NCI-H2227 (cell line): Measurements from ENCODE around the gene CNTN6.

Experiments
- DNase-seq: peaks from one replicate; lab custom pipeline; 2025; ENCODE audit not compliant: unreplicated experiment; lab: John Stamatoyannopoulos, UW

The CNTN6 gene

GRCh38 chr3:1092771-1093170, at the start of gene CNTN6:
CNTN6 (plus strand) TSS chr3:1093024; CDS start chr3:1148009, 54,985 bp downstream.
- no peak for DNase-seq

DNA sequence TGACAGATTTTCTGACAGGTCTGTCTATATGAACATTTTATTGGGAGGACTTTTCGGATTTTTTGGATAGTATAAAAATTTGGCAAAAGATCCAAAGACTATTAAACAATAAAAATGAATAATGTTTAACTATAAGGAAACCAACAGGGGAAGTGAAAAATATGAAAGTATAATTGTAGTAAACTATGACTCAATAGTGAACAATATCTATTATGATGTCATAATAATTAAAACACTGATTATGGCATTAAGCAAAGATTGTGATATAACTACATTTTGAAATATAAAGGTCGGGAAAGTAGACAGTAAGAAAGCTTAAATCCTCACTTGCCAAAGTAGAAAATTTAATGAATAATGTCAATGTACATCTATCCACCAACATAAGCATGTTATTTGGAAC, 44.3 kb upstream of the CNTN6 start:
- DNase-seq: no peak

DNA sequence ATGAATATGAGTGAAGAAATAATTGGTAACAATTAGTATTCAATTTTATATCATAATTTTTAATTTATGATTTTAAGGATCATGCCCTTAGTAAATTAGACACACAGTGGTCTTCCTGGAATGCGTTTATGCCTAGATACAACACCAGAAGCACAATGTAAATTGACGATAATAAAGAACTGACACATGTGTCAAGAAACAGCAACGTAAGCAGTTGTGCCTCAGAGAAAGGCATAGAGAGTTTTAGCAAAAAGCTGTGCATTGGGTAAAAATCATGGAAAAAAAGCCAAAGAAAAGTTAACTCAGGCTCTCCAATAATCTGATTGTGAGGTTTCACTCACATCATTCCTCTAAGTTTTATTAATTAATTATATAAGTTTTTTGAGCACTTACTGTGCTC, 37.0 kb upstream of the CNTN6 start:
- no peak for DNase-seq

GRCh38 chr3:1056744-1057143, 36.1 kb upstream of the CNTN6 start:
- no peak for DNase-seq

- DNase-seq: no peak
These were observed 35.4 kb upstream of the CNTN6 start for GRCh38 chr3:1057436-1057835.

- no peak for DNase-seq
These were observed 23.8 kb upstream of the CNTN6 start for GRCh38 chr3:1068985-1069384.

DNA sequence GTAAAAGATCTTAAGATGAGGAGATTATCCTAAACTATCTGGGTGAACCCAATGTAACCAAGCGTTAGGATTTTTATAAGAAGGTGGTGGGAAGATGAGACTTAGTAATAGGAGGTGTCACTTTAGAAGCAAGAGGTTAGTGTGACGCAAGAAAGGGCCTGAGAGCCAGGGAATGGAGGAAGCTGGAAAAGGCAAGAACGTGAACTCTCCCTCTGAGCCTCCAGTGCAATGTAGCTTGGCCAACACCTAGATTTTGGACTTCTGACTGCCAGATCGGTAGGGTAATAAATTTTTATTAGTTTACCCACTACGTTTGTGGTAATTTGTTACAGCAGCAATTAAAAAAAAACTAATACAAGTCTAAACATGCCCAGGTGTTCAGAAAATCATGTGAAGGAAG, 20.8 kb upstream of the CNTN6 start:
- DNase-seq: no peak

DNA sequence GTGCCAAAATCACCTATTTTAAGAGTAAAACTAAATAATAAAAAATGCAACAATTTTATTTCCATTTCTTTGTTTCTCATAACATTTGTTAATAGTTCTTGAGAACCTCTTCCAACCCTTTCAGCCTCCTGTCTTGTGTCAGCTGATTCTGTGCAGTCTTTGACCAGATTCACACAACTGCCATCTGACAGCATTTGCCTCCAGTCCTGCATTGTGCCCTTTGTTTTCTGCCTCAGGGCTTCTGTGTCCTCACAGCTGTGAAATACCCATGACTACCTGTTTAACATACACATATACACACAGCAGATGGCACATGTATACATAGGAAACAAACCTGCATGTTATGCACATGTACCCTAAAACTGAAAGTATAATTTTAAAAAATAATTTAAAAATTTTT, 13.2 kb upstream of the CNTN6 start:
- DNase-seq: no peak

- DNase-seq: no peak
These were observed 10.7 kb upstream of the CNTN6 start for GRCh38 chr3:1082108-1082507.

- DNase-seq: no peak
These were observed 5.7 kb upstream of the CNTN6 start for GRCh38 chr3:1087066-1087560.

- no peak for DNase-seq
These were observed 4.3 kb upstream of the CNTN6 start for GRCh38 chr3:1088503-1088902.

- no peak for DNase-seq
These were observed 1.5 kb upstream of the CNTN6 start for GRCh38 chr3:1091286-1091685.

- DNase-seq: no peak
These were observed 763 bp upstream of the CNTN6 start for GRCh38 chr3:1092061-1092460.

DNA sequence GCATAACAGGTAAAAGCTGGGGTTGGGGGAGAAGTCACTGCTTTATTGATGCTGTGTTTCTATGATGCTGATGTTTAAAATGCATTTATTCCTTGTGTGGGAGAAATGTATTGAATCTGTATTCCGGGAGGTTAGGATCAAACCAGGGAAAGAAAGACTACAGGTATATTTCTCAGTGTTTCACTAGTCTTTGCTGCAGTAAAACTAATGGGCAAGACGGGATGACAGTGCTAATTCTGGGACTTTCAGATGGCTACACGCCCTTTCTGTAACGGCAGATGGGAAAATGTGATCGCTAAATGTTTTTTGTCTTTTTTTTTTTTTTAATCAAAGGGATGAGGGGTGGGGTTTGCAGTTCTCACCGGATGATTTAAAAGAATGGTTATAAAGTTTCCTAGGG, 393 bp downstream of the CNTN6 start:
- DNase-seq: no peak

DNA sequence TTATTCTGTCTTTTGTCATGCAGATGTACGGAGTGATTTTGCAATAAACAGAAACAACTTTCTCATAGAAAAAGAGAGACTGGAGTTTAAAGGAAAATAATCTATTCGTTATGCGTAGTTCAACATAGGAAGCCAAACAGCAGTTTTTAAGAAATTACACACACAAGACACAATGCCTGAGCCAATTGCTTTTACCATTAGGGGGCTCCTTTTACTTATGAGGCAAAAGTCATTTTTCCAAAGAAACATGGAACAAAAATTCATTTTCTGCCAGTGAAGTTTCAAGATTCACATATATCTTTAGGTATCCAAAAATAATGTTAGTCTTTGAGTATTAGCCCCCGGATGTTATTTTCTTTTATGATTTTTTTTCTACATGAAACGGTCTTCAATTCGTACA, 10.7 kb downstream of the CNTN6 start:
- no peak for DNase-seq

DNA sequence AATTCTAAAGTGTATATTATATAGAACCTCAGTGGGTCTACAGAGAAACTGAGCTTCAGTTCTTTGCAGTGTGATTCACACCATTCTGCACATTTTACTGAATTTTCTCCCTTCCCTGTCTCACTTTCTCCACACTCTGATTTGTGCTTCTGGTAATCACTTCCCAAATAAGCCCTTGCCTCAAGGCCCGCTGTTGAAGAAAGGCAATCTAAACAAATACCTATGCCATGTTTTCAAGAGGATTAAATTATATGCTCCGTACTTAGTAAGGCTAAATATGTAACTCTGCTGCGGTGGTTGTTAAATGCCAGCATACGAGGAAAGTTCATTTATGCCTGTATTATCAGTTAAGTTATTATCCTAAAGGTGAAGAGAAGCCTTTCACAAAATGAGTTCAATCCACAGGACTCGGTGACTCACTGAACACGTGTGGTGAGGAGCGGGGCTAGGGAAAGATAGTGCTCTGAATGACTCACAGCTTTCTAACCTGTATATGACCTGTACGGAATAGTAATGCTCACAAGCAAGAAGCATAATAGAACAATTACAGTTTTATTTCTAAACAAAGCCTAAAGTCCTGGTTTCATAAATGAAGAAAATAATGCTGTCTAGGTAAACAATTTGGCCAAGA, 25.1 kb downstream of the CNTN6 start:
- DNase-seq: no peak

DNA sequence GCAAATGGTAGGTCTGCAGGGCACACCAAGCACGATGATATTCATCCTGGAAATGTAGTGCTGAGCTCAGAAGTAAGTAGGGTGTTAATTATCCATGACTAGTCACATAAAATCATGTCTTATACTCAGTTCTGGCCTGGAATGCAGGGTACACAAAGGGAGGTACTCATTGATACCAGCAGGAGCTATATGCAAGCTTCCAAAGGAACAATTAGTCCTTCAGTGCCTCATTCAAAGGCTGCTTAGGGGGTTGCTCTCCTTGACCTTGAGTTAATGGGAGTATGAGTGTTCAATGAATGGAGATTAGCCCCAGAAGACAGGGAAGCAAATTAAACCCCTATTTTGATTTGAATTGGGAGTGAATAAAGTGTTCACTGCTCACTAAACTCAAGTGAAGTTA, 38.3 kb downstream of the CNTN6 start:
- no peak for DNase-seq

DNA sequence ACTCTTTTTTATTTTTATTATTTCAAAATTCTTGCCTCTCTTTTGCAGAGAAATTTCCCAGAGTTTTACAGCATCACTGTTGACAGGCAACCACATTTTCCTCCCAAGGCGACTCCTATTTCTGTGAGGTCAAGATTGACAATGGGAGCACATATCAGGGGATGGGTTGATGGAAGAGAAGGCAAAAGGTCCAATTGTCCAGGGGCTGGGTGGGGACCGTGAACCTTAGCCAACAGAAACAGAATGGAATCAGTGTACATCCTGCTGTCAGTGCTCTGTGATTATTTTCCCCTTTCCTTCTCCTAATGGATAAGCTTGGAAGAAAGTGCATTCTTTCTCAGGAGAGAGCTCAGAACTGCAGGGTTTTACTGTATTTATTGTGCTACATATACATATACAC, 42.4 kb downstream of the CNTN6 start:
- DNase-seq: no peak

DNA sequence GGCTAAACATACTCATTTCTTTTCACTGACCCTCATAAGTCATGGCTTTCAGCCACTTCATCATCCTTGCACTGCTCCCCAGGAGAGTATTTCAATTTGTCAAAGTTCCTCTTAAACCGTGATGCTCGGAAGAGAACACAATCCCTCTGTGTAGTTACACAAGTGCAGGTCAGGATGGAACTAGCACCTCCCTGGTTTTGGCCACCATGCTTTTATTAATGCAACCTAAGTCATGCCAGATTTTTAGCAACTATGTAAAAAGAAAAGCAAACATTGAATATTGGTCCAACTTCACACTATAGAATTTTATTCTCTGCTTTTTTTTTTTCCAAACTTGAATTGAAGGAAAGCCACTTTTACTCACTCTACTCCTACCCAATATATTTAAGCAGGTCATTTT, 45.2 kb downstream of the CNTN6 start:
- DNase-seq: no peak

GRCh38 chr3:1139071-1139470, 46.2 kb downstream of the CNTN6 start:
- no peak for DNase-seq

DNA sequence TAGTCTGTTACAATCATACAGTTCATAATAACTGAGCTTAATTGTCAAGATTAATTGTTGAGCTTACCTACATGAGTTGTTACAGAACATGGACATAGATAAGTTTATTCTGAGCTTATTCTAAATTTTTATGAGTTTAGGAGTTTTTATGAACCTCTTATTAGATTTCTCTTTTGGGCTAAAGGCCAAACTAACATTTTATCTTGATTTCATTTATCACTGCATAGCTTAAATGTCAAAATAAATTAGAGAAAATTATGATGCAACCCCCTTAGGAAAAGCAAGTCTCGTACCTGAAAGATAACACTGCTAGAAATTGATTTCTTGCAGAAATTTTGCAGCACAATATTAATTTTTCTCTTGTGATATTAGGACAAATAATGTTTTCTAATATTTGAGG, 54.5 kb downstream of the CNTN6 start:
- DNase-seq: no peak

DNA sequence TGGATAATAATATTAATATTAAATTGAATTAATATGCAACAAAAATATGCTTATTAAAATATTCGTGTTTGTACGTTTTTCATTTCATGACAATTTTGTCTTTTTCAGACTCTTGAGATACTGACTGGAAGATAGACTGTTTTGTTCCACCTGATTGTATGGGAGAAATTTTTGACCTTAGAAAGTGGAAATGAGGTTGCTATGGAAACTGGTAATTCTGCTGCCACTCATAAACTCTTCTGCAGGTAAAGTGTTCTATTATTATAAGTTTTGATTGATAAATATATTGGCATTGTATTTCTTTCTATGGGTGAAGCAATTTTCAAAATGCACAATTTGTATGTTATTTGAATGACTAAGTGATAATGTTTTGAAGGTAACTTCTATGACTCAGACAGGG, 55.0 kb downstream of the CNTN6 start:
- DNase-seq: no peak

- DNase-seq: no peak
These were observed 71.3 kb downstream of the CNTN6 start for GRCh38 chr3:1164101-1164500.
